ENCODE measurements around the gene UNCX.

Gene UNCX

GRCh38 chr7:1218541-1219165 is 14.0 kb upstream of the UNCX start:
- no peak for DNase-seq

GRCh38 chr7:1219498-1219897 is 13.2 kb upstream of the UNCX start:
- no peak for DNase-seq

GRCh38 chr7:1220000-1220726 is 12.5 kb upstream of the UNCX start:
- DNase-seq: no peak

- no peak for DNase-seq
These were observed 11.5 kb upstream of the UNCX start for GRCh38 chr7:1220977-1221745.

- DNase-seq: no peak
These were observed 9.3 kb upstream of the UNCX start for GRCh38 chr7:1223196-1223981.

- no peak for DNase-seq
These were observed 8.5 kb upstream of the UNCX start for GRCh38 chr7:1224086-1224716.

GRCh38 chr7:1225030-1225429 is 7.6 kb upstream of the UNCX start:
- no peak for DNase-seq

- DNase-seq: no peak
These were observed 7.1 kb upstream of the UNCX start for GRCh38 chr7:1225441-1226185.

DNA sequence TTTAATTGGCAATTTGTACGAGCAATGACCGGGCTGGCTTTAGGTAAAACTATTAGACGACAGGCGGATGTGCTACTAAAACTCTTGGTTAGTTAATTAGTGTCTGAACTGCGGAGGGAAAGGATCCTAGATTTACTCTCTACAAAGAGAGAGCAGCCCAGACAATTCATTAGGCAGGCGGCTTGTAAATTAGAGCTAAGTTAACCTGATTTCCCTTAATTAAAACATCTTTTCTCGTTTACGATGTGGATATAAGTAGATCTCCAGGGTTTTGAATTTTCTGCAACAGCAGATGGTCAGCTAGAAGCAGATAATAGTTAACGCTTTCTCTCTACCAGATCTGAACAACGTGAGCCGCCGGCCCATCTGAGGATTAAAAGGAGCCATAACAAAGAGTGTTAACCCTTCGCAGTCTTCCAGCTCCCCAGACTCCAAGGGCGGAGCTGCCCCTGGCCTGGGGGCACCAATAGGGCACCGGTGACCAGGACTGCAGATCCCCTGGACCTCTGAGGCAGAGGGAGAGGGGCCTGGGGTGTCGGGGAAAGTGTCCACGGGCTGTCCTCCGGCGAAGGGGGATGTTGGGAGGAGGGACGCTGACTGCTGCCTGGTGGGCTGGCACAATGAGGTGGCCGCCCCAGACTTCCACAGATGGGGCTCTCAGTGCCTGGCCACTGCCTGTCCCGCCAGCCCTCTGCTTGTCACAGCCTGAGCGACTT is 6.3 kb upstream of the UNCX start:
- no peak for DNase-seq

- no peak for DNase-seq
These were observed 5.4 kb upstream of the UNCX start for GRCh38 chr7:1227071-1227804.

DNA sequence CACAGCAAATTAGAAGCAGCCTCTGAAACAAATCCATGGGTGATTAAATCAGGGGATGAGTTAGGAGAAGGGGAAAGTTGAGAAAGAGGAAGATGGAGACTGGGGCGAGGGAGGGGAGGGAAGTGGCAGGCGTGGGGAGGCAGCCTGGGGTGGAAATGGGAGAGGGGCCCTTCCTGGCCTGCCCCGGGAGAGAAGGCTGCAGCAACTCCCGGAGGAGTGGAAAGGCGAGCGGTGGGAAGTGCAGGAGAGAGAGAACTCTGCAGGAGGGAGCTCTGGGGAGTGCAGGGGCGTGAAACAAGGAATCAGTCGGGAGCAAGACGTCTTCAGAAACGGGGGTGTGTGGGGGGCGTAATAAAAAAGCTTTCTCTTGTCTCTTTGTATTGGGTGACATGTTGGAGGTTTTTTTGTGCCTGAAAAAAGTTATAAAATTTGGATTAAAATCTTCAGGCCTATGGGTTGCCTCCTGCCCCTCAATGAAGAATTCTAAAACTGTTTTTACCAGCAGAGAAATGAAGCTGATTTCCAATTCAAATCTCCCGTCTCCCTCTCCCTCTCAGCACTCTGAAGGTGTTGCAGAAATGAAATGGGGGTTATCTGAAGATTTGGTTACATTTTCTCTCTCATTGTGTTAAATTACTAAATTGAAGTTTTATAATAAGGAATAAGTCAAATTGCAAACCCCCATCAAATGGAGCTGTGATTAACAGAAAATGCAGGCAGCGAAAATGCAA is 4.7 kb upstream of the UNCX start:
- DNase-seq: no peak

DNA sequence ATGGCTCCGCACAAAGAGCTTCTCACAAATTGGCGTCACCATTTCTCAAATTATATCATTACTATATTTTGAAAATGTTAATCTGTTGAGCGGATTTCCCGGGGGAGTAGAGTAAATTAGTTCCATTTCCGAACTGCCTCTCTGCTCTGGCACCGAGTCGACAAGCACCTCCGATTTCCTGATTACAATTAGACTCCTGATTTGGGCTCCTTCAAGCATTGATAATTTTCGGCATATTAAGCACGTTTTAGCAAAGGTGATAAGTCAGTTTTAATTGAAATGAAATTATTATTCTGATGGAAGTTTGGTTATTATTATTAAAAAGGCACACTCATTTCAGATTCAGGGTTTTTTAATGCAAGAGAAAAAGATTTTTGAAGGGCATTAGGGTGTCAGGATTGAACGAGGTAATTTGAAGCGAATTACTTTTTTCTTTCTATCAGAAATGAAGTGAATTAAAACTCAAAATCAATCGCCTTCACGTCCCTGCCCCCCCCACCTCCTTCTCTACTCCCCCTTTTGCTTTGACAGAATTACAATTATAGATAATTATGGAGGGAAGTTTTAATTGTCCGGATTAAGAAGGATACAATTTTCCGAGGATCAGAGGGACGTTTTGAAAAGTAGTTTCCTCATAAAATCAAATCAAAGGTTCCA is 4.0 kb upstream of the UNCX start:
- DNase-seq: no peak

GRCh38 chr7:1229202-1229947 is 3.3 kb upstream of the UNCX start:
- no peak for DNase-seq

DNA sequence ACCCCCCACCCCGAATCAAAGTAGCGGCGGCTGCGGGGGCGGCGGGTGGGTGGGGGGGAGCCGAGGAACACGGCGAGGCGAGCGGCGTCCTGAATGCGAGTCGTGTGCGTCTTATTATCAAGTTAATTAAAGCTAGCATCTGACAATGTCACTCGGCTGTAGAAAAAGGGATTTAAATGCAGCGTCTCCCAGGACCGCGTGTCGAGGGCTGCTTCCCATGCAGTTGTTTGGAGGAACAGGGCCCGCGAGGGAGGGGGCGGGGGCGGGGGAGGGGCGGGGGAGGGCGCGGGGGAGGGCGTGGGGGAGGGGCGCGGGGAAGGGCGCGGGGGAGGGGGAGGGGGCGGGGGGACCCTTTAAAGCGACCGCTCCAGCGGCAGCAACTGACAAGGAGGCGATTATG is 2.7 kb upstream of the UNCX start:
- DNase-seq: no peak

- DNase-seq: no peak
These were observed 2.1 kb upstream of the UNCX start for GRCh38 chr7:1230411-1231213.

GRCh38 chr7:1231214-1232102 is 1.2 kb upstream of the UNCX start:
- DNase-seq: no peak

DNA sequence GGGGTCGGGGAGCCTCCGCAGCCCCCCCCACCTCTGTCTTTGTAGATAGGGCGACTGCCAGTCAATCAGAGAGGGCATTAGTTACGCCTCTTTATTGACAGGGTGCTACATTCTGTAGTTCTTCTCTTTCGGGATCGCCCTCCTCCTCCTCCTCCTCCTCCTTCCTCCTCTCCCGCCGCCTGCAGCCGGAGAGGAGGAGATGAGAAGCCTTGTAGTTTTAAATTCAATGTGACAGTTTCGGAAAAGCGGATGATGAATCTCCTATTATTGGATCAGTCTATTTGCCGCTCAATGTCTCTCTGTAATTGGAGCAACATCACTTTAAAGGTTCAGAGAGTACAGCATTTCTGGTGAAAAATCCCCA is 587 bp upstream of the UNCX start:
- no peak for DNase-seq

Measured in NK-92 treated with Interleukin-12 subunit alpha and Interleukin-12 subunit beta, amount 100 ng/mL, for 24 hours (cell line).